Upper lobe of right lung (tissue), 1 donor: ENCODE results near the gene PPP1R3C. TPM values are rescaled to one million over a fixed set of nuclear protein-coding genes. Genes with fewer than 3 reads are reported as not detected.

Source experiments
- ATAC-seq: fragments of 200-7000 bp; cut with Tn5 transposase; one replicate; pipeline ENCODE4 v1.9.1; 2020; ENCODE audit warnings: mild to moderate bottlenecking, moderate library complexity
- DNase-seq: peaks from one replicate; pipeline ENCODE4 v3.0.0-alpha.2; 2020
- H3K27ac ChIP-seq: fragments of 200-600 bp; one replicate; pipeline ENCODE4 v1.8.0; 2022
- H3K27me3 ChIP-seq: fragments of 200-600 bp; one replicate; pipeline ENCODE4 v1.8.0; 2022; ENCODE audit warnings: mild to moderate bottlenecking
- H3K36me3 ChIP-seq: fragments of 200-600 bp; one replicate; pipeline ENCODE4 v1.8.0; 2022
- H3K4me1 ChIP-seq: fragments of 200-600 bp; one replicate; pipeline ENCODE4 v1.8.0; 2022
- H3K4me3 ChIP-seq: fragments of 200-600 bp; one replicate; pipeline ENCODE4 v1.8.0; 2022; ENCODE audit warnings: mild to moderate bottlenecking
- H3K9me3 ChIP-seq: fragments of 200-600 bp; one replicate; pipeline ENCODE4 v1.8.0; 2022
- intact Hi-C: fragments of 100-400 bp; cut with DNase I; formaldehyde crosslinking; loops from one replicate; pipeline ENCODE4 v1.11.0; 2022
- total RNA-seq: library from RNA; stranded (reverse); fragmentation: NEBNext Ultra II Directional; extraction: Animal tissue kit (Norgen Biotek cat#: 25700); gene quantifications from one replicate; pipeline ENCODE4 v1.2.1, GENCODE V29; 2021
- TF ChIP-seq, protein P1 (sequence below): fragments of 200-600 bp; IDR thresholded peaks from one replicate; pipeline ENCODE4 v1.8.0; 2022; ENCODE audit warnings: antibody characterized with exemption
- donor health status: DM: no; HTN: yes; CAD: no; lungs with severe emphysema.

The PPP1R3C gene
- total RNA-seq, 1 donor from 2014 or later, result 15.1 TPM

DNA sequence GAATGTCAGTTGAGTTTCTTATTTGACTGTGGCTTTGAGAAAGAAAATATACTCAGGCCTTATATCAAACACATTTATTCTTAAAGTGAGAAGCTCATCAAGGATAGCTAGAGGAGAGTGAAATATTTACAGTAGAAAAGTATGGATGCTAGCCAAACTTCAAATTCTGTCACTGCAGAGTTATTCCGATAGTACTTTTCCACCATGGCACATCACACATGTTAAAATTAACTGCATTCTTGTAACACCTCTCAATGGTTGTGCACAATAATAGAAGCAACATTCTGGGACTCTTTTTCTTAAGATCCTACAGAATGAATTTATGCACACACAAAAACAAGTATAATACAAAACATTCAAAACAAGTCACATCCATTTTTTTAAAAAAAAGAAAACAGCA, 4.5 kb downstream of the PPP1R3C start:
- peak overlapping the region; percentile 60 for H3K4me3 ChIP-seq
- no peaks in the 10 kb centered on the region for H3K4me1 ChIP-seq
- no peak for ATAC-seq
- H3K27ac ChIP-seq, result no peak overlapping the region
- H3K9me3 ChIP-seq, result no peaks in the 10 kb centered on the region
- H3K27me3 ChIP-seq, result no peaks in the 10 kb centered on the region
- peaks cover 7% of the 10 kb centered on the region for H3K36me3 ChIP-seq
- intact Hi-C loops, result no loop called here
- TF ChIP-seq, protein P1, sequence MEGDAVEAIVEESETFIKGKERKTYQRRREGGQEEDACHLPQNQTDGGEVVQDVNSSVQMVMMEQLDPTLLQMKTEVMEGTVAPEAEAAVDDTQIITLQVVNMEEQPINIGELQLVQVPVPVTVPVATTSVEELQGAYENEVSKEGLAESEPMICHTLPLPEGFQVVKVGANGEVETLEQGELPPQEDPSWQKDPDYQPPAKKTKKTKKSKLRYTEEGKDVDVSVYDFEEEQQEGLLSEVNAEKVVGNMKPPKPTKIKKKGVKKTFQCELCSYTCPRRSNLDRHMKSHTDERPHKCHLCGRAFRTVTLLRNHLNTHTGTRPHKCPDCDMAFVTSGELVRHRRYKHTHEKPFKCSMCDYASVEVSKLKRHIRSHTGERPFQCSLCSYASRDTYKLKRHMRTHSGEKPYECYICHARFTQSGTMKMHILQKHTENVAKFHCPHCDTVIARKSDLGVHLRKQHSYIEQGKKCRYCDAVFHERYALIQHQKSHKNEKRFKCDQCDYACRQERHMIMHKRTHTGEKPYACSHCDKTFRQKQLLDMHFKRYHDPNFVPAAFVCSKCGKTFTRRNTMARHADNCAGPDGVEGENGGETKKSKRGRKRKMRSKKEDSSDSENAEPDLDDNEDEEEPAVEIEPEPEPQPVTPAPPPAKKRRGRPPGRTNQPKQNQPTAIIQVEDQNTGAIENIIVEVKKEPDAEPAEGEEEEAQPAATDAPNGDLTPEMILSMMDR, result no peak
- DNase-seq, result no peak

DNA sequence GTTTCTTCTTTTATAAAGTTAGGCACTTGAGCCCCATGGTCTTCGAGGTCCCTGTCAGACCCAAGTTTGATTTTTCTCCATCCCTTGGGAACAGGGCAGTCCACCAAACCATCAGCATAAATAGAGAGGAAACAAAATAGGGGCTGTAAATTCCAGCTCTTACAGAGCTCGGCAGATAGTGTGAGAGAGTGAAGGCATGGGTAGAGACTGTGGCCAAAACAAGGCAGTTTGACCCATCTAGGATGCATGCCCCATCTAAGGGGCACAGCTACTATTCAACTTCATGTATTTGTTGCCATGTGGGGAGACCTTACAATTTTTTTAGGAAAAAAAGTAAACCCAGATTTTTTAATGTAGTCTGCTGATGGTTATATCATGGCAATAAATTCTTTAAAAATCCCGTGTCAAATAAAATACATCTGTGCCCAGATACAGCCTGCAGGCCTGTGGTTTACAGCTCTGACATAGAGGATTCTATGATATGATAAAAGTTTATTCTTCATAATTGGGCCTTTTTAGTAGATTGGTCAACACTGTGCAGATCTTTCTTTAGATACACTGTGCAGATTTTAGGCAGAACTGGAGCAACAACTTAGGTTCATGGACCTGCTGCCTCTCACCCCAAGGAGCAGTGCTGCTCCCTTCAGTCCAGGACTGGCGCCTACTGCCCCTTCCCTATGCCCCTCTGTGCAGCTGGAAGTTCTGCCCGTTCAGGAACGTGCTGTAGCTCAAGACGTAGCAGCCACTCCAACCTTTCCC, 5.3 kb downstream of the PPP1R3C start:
- intact Hi-C loops, result no loop called here
- H3K9me3 ChIP-seq, result no peaks in the 10 kb centered on the region
- ATAC-seq (peak; percentile 33), DNase-seq (no peak)
- peaks cover 7% of the 10 kb centered on the region for H3K36me3 ChIP-seq
- H3K27ac ChIP-seq, result no peak overlapping the region
- TF ChIP-seq, protein P1, result no peak
- H3K4me3 ChIP-seq, result peak overlapping the region; percentile 60
- H3K27me3 ChIP-seq, result no peaks in the 10 kb centered on the region
- no peaks in the 10 kb centered on the region for H3K4me1 ChIP-seq

DNA sequence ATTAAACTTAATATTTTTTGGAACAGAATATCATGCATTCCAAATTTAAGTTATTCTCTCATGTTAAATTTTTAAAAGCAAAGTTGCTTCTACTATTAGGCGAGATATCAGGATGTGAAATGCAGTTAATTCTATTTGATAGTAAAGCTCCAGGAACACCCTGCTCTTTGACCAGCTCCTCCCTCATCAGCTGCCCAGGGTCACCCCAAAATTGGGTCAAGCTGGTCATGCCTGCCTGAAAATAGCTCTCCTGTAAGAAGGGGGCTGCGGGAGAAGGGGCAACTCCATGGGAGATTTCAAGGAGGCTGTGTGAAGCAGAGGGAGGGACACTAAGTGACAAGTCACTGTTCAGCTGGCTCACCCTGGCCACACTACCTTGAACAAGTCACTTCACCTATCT, 5.9 kb downstream of the PPP1R3C start:
- ATAC-seq, result no peak
- intact Hi-C loops, result no loop called here
- no peak overlapping the region for H3K27ac ChIP-seq
- H3K36me3 ChIP-seq, result peaks cover 7% of the 10 kb centered on the region
- H3K27me3 ChIP-seq, result no peaks in the 10 kb centered on the region
- H3K4me3 ChIP-seq, result no peak overlapping the region
- H3K4me1 ChIP-seq, result no peaks in the 10 kb centered on the region
- DNase-seq, result no peak
- TF ChIP-seq, protein P1, result no peak
- no peaks in the 10 kb centered on the region for H3K9me3 ChIP-seq

DNA sequence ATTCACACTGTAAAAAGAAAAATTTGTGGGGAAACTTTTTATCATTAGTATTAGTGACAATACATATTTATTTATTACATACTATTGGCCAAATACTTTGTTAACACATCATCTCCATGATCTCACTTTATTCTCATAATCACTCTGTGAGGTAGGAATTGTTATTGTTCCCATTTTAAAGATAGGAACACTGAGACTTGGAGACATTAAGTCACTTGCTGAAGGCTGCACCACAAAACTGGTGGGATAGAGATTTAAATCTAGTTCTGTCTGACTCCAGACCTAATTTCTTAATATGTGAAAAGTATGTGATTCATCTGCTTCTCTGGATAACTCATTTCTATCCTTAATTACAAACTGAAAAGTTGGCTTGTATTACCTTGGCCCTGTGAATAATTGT, 8.2 kb downstream of the PPP1R3C start:
- intact Hi-C loops, result no loop called here
- H3K27me3 ChIP-seq, result no peaks in the 10 kb centered on the region
- TF ChIP-seq, protein P1, result no peak
- no peak overlapping the region for H3K4me3 ChIP-seq
- DNase-seq (no peak), ATAC-seq (no peak)
- H3K36me3 ChIP-seq, result no peaks in the 10 kb centered on the region
- H3K27ac ChIP-seq, result no peak overlapping the region
- no peaks in the 10 kb centered on the region for H3K9me3 ChIP-seq
- H3K4me1 ChIP-seq, result no peaks in the 10 kb centered on the region

DNA sequence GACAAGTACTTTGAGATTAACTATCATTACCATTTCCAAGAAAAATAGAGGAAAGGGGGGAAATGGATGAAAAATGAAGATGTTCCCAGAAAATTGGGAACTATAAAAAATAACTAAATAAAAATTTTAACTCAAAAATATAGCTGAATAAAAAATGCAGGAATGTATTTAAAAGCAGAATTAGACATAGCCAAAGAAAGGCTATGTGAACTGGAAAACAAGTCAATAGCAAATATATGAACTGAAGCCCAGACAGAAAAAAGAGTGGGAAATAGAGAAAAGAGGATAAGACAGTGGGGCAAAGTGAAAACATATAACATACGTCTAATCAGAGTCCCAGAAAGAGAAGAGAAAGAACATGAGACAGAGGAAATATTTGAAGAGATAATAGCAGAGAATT, 10.3 kb downstream of the PPP1R3C start:
- TF ChIP-seq, protein P1, result no peak
- H3K9me3 ChIP-seq, result no peaks in the 10 kb centered on the region
- no peaks in the 10 kb centered on the region for H3K4me1 ChIP-seq
- no peak overlapping the region for H3K4me3 ChIP-seq
- no peak overlapping the region for H3K27ac ChIP-seq
- intact Hi-C loops, result no loop called here
- DNase-seq, result no peak
- H3K36me3 ChIP-seq, result no peaks in the 10 kb centered on the region
- H3K27me3 ChIP-seq, result no peaks in the 10 kb centered on the region
- no peak for ATAC-seq
